Measurements from ENCODE around the gene PLA2G12B. TPM values are rescaled to one million over a fixed set of nuclear protein-coding genes. Genes with fewer than 3 reads are reported as not detected.

PLA2G12B gene
- total RNA-seq, 1 donor from 2014 or later: 0.41 TPM

- no peak for FAIRE-seq
- no peak for DNase-seq (ENCODE audit: low spot score in 2 of 2)
Measured at GRCh38 chr10:72895236-72895850, 59.3 kb downstream of the PLA2G12B start.

- no peak for DNase-seq (ENCODE audit: low spot score in 2 of 2)
Measured at GRCh38 chr10:72893136-72893798, 61.3 kb downstream of the PLA2G12B start, which contains the start of gene OIT3. OIT3 (plus strand) TSS chr10:72893739; CDS start chr10:72893799, 60 bp downstream.

GRCh38 chr10:72890086-72890485 lies 64.5 kb downstream of the PLA2G12B start:
- DNase-seq (ENCODE audit: low spot score in 2 of 2) (no peak), FAIRE-seq (no peak)

More at GRCh38 chr10:72893136-72893798, 61.3 kb downstream of the PLA2G12B start, which contains the start of gene OIT3:
- FAIRE-seq: no peak

DNA sequence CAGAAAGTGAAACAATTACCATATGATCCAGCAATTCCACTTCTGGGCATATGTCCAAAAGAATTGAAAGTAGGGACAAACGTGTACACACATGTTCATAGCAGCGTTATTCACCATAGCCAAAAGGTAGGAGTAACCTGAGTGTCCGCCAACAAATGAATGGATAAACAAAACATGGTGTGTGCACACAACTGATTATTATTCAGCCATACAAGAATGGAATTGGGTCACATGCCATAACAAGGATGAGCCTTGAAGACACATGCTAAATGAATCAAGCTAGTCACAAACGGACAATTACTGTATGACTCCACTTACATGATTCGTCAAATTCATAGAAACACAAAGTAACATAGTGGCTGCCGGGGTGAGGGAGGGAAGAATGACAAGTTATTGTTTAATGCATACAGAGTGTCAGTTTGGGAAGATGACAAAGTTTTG lies 65.2 kb downstream of the PLA2G12B start:
- FAIRE-seq (no peak), DNase-seq (ENCODE audit: low spot score in 2 of 2) (no peak)

DNA sequence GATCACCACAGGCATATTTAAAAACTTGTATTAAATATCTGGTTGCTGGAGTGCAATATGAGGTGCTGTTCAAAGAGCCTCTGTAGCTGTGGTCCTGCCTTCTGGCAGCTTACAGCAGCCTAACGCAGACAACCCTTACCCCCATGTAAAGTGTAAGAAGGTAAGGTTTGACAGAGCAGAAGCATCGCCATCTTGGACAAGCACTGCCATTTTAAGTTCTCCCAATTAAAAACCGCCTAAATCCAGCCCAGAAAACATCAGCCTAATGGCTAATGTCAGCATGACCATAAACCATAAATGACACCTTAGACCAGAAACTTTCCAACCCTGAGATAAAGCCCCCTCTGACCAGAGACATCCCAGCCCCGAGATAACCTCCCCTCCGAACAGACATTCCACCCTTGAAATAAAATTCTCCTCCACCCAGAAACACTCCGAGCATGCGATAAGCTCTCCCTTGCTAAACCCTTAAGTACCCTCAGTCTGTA lies 66.4 kb downstream of the PLA2G12B start:
- DNase-seq (ENCODE audit: low spot score in 2 of 2): no peak
- FAIRE-seq: no peak

GRCh38 chr10:72887043-72887442 lies 67.6 kb downstream of the PLA2G12B start:
- DNase-seq (ENCODE audit: low spot score in 2 of 2) (no peak), FAIRE-seq (no peak)

GRCh38 chr10:72886621-72887020 lies 68.0 kb downstream of the PLA2G12B start:
- no peak for FAIRE-seq
- no peak for DNase-seq (ENCODE audit: low spot score in 2 of 2)

GRCh38 chr10:72885953-72886352 lies 68.7 kb downstream of the PLA2G12B start:
- FAIRE-seq (no peak), DNase-seq (ENCODE audit: low spot score in 2 of 2) (no peak)

Other genes with a start within 250 kb of the PLA2G12B start
- gene OIT3, start 61.1 kb downstream of the PLA2G12B start, total RNA-seq: 1.2 TPM
- 29.8 TPM for gene P4HA1, start 142.1 kb upstream of the PLA2G12B start, total RNA-seq
- 0.41 TPM for gene NUDT13, start 155.6 kb upstream of the PLA2G12B start, total RNA-seq
- 25.7 TPM for gene ECD, start 213.2 kb upstream of the PLA2G12B start, total RNA-seq
- gene FAM149B1, start 213.3 kb upstream of the PLA2G12B start, total RNA-seq: 31.4 TPM